ENCODE data around the gene SBDS.

SBDS gene

DNA sequence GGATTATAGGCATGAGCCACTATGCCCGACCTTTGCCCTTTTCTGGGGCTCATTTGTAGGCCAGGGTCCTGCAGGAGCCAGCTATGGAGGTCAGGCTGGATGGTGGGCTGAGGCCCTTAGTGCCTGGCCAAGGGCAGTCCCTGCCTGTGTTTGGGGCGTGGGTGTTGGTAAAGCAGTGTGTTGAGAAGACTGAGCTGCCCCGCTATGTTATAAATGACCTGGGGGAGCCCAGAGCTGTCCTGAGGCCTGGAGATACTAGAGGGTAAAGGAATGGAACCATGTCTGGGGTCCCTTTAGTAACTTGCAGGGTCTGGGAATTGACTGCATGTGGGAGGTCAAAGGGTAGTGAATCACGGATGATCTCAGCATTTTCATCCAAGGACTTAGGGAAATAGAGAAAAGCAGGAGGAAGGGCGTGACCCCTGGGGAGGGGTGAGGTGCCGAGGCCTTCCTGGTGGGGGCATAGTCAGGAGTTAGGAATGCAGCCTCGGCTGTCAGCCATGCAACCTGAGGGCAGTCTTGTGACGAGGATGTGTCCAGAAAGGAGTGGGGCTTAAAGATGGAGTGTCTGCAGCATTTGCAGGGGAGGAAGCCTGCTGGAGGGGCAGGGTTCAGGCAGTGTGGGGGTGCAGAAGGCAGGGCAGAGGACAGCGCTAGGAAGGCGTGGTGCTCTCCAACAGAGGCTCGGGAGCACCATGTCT, 42.9 kb downstream of the SBDS start:
- intact Hi-C loops (cut with DNase I): no loop called here
- no peak for DNase-seq

DNA sequence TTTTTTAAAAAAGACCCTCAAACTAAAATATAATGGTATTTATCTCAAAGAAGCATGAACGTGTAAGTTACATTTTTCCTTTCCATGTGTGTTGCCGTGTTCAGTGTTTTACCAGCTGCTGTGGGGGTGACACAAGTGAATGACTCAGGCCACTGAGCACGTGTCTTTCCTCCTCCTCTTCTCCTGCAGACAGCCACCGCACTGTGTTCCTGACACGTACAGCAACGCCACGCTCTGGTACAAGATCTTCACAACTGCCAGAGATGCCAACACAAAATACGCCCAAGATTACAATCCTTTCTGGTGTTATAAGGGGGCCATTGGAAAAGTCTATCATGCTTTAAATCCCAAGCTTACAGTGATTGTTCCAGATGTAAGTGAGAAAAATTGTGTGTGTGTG, 44.6 kb downstream of the SBDS start:
- intact Hi-C loops (cut with DNase I): no loop called here
- DNase-seq: peak; percentile 66 to 96 (median 85)

DNA sequence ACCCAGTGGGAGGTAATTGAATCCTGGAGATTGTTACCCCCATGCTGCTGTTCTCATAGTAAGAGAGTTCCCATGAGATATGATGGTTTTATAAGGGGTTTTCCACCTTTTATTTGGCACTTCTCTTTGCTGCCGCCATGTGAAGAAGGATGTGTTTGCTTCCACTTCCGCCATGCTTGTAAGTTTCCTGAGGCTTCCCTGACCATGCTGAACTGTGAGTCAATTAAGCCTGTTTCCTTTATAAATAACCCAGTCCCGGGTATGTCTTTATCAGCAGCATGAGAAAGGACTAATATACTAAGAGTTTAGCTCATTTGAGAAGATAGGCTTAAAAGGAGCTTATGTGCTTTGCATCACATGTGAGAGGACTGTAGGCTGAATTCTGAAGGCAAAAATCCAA, 45.1 kb downstream of the SBDS start:
- no peak for DNase-seq
- intact Hi-C loops (cut with DNase I): no loop called here

DNA sequence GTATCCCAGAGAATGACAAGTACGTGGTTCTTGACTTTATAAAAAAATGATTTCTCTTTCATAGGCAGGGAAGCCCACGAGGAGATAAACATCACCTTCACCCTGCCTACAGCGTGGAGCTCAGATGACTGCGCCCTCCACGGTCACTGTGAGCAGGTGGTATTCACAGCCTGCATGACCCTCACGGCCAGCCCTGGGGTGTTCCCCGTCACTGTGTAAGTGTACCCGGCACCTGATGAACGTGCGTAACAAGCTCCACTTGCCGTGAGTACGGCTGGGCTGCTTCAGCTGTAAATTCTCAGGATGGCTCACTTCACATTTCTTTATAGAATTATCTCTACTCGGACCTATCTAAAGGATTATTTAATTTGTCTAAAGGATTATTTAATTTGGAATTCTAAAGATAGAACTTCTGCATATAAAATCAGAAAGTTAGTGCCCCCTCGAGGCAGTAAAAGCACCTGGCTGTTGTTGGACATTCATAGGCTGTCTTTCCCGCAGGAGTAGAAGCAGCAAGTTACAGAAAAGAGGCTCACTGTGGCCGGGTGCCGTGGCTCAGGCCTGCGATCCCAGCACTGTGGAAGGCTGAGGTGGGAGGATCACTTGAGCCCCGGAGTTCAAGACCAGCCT, 46.8 kb downstream of the SBDS start:
- intact Hi-C loops (cut with DNase I): no loop called here
- DNase-seq: no peak

DNA sequence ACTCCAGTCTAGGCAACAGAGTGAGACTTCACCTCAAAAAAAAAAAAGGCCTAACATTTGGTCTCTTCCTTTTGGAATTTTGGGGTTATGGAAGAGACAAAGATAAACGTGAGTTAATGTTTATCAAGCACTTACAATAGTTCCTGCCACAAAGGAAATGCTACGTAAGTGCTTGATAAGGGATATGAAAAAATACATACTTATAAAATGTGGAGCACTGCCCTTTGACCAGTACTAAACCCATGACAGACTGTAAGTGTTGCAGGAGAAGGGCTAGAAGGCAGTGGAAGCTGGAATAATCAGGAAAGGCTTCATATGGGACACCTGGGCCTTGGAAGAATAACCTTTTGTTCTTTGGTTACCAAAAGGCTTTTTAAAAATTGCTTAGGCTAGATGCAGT, 48.8 kb downstream of the SBDS start:
- no peak for DNase-seq
- intact Hi-C loops (cut with DNase I): no loop called here

DNA sequence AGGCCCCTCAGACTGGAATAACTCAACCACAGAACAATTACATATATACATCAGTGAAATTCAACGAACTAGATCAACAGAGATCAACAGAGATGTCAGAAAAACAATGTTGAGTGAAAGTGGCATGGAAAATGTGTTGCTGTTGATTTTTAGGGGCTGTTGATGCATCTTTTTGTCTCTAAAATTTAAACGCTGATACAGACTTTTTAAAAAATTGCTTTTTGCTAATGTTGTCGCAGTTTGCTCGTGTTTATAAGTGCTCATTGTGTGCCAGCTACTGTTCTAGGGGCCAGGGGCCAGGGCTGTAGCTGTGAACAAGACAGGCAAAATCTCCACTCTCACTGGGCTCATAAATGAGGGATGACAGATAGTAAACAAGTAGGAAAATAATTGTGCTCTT, 56.1 kb downstream of the SBDS start:
- intact Hi-C loops (cut with DNase I): no loop called here
- DNase-seq: no peak

DNA sequence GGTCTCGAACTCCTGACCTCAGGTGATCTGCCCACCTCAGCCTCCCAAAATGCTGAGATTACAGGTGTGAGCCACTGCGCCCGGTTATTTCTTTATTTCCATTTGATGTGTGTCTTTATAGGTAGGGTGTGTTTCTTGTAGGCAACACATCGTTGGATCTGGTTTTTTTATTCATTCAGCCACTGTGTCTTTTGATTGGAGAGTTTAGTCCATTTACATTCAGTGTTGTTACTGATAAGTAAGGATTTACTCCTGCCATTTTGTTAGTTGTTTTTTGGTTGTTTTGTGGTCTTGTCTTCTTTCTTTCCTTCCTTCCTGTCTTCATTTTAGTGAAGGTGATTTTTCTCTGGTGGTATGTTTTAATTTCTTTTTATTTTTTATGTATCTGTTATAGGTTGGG, 57.4 kb downstream of the SBDS start:
- intact Hi-C loops (cut with DNase I): no loop called here
- no peak for DNase-seq

All from head of caudate nucleus (tissue), 42 donors.